T-helper 1 cell (primary cell): ENCODE data around the gene B3GAT3.
"Not testable (repeated sequence)": the region's sequence is repeated elsewhere in the genome, so short reads cannot be mapped to it uniquely, and the experiment has no call there.

ENCODE experiments used
- DNase-seq, 5 donors: peaks; one replicate each; pipeline ENCODE4 v3.0.0-alpha.2; 2012 to 2020

Gene B3GAT3

DNA sequence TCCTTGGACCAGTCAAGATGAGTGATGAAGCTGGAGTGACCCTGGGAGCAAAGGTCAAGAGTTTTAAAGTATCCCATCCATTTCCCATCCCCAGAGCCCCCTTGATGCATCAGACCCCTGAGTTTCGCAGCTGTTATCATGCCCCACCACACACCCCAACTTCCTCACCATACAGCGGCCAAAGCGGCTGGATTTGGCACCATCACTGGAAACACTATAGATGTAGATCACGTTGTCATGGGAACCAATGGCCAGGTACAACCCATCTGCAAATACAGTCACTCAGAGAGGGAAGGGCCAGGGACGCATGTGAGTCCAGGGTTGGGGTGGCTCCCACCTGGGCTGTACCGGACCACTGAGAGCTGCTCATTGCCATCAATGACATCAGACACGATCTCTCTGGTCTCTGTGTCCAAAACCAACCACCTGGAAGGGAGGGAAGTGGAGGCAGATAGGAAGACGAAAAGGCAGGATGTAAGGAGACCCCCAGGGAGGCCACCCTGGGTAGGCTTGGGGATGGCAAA lies 17.9 kb downstream of the B3GAT3 start:
- DNase-seq, result no peak

DNA sequence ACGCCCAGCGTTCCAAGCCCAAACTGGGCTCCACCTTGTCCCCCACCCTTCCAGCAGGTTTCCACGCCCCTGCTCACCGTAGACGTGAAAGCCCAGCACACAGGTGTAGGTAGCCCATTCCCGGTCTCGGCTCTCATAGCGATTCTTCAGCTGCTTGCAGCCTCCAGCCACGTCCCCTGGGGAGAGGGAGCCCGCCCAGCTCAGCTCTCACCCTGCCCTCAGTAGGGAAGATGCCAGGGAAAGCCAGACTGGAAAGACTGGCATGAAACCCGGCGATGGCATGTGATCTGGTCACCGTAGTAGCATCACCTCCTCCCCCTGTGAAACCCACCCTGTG lies 18.7 kb downstream of the B3GAT3 start:
- DNase-seq, result no peak

DNA sequence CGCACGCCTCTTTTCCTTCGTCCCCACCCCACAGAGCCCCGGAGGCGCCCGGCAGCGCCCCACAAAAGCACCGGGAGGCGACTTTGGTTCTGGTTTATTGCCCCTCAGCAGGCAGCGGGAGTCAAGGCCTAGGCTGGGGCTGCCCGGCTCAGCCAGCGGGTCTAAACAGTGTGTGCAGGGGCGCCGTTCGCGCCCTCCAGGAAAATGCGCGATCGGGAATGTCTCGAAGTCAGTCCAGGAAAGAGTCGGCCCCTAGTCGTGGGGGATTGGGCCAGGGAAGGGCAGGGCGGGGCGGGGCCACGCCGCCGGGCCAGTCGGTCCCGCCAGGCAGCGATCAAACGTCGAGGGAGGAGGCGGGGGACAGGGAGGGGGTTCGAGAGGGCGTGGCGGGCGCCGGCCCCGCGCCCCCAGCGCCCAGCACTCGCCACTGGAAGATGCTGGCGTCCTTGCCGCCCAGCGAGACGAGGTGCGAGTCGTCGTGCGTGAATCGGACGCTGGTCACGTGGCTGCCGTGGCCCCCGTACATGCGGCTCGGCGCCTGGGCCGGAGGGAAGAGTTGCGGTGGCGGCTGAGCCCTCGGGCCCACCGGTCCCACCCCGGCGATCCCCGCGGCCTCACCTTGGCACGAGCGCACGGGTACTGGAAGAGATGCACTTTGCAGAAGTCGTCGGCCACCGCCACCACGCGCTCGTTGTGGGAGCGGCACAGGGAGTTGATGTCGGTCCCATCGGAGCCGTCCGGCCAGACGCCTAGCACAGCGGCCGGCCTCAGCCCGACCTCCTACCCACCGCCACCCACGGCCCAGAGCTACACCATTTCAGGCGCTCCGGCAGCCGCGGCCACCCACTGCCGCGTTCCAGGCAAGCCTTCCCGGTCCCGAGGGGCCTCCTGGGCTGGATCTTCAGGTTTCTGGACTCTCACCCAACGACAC lies 19.4 kb downstream of the B3GAT3 start:
- DNase-seq, result peak in 1 of 5 donors; percentile 32

DNA sequence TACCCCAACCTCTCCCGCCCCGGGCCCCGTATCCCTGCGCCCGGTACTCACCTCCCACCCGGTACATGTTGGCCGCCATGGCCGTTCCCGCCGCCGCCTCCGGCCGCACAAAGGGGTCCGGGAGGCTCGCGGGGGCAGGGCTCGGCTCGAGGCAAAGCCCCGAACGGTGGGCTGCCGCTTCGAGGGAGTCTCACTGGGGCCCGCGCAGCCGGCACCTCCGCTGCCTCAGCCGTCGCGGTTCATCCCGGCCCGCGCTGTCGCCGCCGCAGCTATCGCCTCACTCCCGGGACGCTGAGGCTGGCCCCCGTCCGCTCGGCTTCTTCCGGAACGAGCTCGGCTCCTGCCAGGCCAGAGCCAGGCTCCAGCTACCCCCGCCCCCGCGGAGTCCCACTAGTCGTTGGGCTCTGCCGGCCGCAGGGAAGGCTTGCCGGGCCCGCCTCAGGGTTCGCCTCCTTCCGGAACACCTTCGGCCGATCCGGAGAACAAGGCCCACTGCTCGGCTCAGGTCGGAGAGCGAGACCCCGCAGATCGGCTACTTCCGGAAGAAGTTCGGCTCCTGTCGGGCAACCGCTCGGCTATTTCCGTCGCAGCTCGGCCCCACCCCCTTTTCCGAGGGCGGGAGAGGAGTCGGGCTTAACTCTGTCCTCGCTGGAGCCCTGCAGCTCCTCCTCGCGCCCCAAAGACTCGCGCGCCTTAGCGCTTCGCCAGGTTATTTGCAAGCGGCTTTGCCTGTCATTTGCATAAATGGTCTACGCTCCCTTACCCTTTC lies 20.2 kb downstream of the B3GAT3 start, which contains the start of gene MTA2:
Gene MTA2 (minus strand): TSS at position 494 of the 769 bp plus-strand sequence. CDS start 415 bp downstream, at position 79.
- peak; percentile 96 to 99 (median 98) for DNase-seq

DNA sequence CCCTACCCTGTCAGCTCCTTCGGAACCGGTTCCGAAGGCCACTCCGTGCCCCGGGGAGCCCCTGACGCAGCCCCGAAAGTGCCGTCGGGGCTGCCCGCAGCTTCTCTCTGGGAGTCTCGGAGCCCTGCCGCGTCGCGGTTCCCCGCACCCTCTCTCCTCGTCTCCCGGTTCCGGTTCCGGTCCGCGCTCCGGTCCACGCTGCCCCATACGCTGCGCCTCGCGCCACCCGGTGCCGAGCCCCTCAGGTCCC lies 20.7 kb downstream of the B3GAT3 start:
- DNase-seq, result peak; percentile 30 to 52 (median 36)

DNA sequence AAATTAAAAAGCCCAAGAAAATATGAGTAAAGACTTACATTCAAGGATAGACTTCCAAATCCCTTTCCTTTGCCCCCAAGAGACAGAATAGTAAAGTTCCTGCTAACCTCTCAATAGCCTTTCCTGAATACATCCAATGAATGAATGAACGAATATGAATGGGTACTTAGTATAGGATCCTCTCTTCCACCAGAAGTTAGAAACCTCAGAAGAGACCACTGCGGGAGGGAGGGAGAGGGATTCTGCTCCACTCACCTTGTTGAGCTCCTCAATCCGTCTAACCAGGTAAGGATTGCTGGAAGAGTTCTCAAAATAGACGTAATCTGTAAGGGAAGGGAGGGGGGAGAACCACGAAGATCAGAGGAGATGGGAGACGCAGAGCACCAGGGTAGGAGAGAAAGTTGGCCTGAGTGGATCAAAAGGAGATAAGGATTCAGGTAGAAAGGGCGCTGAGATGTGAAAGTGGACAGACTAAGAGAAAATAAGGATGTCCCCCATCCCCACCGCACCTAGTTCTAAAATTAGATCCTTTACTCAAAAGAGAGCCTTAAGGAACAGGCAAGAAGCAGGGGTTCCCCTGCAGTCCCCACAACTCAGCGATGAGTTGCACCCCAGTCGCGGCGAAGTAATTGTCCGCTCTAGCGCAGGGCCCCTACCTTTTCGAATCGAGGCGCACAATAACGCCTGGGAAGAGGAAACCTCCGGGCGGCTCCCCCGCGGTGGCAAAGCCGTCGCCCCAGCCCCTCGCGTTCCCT lies 21.2 kb downstream of the B3GAT3 start:
- no peak for DNase-seq

DNA sequence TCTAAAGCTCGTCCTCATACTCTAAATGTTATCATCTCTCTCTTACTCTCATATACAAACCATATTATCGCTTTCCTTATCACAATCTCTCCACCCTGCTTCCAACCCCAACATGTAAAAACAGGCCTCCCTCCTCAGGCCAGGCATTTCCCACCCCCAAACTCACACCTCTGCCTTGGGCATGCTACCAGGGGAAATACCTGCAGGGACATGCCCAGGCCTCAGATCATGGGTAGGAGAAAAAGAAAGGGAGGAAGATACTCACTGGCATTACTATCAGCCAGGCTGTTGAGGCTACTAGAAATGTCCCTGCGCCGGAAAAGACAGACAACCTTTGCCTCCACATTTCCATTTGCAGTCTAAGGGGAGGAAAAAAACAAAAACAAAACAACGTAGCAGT lies 21.9 kb downstream of the B3GAT3 start:
- DNase-seq, result no peak

DNA sequence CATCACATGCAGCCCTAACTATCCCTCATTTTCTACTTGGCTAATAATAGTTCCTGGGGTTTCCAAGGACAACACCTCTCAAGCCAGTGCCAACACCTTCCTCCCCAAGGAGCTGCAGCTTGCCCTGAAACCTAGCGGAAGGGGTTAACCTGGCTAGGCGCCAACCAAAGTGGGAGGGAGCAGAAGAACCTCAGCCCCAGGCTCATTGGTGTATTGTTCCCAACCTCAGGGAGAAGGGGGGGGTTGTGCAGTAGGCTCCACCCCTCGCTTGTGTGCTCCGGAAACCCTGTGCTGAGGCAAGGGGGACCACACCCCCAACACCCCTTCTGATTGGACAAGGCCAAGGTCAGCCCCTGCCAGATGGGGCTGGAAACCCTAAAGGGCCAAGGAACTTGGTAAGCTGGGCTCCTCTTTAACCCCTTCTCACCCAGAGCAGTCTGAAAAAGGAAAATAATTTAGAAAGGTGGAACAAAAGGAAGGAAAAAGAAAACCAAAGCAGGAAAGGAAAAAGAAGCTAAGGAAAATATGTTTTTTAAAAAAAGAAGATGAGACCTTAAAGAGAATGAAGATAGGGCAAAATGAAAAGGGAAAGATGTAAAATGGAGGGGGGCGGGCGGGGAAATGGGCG lies 22.6 kb downstream of the B3GAT3 start:
- peak; percentile 91 to 99 (median 94) for DNase-seq

DNA sequence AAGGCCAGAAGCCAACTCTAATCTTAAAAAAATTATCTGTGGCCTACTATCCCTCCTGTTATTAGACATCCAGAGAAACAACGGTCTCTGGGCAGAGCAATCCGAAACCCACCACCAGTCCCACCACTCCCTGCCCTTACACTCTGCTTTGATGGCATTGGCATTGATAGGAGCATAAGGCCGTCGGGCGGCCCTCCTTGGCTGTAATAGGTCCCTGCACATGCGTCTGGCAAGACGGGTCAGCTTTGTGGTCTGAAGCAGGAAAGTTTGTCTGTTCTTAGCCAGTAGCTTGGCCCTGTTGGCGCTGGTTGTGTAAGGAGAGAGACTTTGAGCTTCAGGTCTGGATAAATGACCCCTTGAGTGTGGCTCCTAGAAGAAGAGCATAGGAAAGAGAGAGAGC lies 26.7 kb downstream of the B3GAT3 start:
- DNase-seq, result no peak

DNA sequence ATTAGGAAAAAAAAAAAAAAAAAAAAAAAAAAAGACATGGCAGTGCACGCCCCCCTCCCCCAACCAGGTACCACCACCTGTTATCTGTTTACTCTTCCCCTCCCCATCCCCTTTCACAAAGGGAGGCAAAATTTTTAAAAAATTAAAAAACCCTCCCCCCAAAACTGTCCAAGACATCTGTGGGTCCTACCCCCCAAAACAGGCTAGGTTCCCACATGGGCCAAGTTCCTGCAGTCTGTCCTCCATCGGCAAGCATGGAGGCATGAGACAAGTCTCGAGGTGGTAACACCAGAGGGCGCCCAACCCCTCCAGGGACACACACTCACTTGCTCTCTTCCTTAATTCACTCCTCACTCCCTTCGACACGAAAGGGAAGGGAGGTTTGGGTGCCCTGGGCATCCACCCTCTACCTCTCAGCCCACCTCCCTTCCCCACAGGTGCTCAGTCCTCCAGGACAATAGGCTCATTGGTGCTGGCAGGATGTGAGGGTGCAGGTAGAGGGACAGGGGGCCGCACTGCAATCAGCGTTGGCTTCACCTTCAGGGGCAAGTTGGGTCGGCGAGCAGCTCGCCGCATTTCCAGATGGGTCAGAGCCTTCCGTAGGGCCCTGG lies 28.2 kb downstream of the B3GAT3 start:
- peak; percentile 51 to 83 (median 71) for DNase-seq

DNA sequence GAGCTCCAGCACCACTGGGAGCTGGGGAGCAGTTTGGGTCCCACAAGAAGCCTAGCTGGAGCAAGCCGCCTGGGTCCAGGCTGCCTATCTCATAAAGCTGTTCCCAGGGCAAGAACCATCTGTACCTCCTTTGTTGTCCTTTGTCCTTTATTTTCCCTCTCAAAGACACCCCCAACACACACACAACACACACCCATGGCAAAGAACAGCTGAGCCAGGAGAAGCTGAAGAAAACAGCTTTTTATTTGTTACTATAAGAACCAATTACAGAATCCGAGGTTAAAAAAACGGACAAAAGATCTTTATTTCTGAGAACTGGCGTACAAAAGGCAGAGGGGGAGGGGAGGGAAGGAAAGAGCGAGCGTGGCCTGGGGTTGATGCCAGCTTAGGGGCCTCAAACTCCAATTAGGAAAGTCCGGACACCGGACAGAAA lies 28.8 kb downstream of the B3GAT3 start:
- DNase-seq, result no peak

DNA sequence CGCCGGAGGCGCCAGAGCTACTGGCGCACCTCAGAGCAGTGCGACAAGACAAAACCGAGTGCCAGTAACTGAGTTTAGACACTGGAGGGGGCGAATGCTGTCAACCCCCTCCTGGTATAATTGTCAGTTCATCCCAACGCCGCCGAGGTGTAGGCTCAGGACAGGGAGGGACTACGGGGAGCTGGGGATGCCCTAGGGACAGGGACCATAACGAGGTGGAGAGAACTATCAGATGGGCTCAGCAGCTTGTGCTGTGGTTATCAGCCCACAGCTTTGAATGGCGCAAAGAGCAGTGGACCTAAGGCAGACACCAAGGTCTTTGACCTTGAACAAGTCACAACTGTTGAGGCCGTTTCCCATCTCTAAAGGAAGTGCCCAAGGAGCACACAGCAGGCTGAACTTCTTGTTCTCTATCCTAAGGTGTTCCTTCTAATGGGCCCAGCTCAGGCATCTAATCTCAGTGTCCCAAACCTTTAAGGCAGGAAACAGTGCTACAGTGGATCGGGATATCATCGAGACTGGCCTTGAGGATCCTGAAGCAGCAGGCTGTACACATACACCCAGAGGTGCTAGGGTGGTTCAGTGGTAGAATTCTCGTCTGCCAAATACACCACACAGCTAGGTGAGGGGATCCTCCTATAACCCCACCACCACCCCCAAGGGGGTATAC lies 29.5 kb downstream of the B3GAT3 start:
- peak in 1 of 5 donors; percentile 17 for DNase-seq

DNA sequence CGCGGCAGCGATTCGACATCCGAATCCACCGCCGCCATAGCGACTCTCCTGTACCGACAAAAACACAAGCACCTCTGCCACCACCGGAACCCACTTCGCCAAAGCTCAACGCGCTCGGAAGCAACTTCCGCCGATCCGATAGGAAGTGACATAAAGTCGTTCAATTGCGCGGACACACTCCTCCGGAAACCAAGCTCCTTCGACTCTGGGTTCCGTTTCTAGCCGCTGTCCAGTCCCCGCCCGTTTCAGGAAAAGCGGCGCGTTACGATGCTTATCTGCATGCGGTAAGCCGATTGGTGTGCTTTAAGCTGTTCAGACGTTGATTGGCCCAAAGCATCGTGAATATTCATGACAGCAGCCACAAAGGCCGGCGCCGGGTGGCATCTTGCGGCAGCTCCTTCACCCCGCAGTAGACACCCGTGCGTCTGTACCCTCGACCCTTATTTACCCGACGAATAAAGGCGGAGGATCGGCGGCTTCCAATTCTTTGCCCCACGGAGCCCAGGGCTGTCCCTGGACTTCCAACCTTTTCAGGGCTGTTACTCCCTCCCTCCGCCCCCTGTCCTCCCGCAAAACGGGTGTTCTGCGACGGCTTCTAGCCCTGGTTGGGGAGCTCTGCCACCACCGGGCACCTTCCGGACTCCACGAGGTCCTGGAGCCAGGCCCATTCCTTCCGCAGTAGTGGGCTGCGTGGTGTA lies 30.2 kb downstream of the B3GAT3 start, which contains the start of gene TUT1:
Gene TUT1 (minus strand): TSS at position 76 of the 698 bp plus-strand sequence. CDS start 38 bp downstream, at position 38.
- peak; percentile 90 to 99 (median 94) for DNase-seq

DNA sequence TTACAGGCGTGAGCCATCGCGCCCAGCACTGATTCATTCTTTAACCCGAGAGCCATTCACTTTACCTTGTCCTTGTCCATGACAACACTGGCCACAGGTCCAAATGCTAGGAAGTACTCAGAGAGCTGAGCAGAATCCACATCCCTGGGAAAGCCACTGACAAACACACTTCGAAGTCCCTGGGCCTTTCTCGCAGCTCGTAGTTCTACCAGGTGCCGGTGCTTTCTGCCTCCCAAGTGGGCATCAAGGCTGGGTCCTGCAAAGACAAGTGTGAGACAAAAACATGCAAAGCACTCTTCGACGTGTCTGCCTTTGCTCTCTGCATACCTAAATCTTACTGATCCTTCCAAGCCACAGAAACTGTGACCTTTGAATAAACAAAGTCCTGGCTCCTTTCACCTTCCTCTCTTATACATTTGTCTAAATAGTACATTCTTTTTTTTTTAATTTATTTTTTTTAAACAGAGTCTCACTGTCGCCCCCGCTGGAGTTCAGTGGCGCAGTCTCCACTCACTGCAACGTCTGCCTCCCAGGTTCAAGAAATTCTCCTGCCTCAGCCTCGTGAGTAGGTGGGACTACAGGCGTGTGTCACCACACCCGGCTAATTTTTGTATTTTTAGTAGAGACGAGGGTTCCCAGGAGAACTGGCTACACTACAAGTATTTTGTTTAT lies 32.7 kb downstream of the B3GAT3 start:
- peak in 1 of 5 donors; percentile 28 for DNase-seq

DNA sequence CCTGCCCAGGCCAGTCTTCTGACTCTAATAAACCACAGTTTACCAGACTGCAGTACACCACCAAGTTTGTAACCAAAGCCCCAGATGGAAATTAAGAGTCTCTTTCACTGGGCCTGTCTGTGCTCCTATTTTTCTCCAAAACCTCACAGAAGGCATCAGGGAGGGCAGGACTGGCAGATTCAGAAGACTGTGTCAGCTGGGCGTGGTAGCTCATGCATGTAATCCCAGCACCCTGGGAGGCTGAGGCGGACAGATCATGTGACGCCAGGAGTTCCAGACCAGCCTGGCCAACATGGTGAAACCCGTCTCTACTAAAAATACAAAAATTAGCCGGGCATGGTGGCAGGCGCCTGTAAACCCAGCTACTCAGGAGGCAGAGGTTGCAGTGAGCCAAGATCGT lies 36.4 kb downstream of the B3GAT3 start:
- not testable (repeated sequence) for DNase-seq

DNA sequence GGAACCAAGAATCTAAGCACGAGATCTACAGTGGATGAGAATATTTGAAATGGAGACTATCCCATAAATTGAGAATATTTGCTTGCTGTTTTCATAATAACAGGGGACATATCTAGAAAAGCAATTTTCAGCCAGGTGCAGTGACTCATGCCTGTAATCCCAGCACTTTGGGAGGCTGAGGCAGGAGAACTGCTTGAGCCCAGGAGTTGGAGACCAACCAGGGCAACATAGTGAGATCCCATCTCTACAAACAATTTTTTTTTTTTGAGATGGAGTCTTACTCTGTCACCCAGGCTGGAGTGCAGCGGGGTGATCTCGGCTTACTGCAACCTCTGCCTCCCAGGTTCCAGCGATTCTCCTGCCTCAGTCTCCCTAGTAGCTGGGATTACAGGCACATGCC lies 40.1 kb downstream of the B3GAT3 start:
- DNase-seq, result not testable (repeated sequence)

DNA sequence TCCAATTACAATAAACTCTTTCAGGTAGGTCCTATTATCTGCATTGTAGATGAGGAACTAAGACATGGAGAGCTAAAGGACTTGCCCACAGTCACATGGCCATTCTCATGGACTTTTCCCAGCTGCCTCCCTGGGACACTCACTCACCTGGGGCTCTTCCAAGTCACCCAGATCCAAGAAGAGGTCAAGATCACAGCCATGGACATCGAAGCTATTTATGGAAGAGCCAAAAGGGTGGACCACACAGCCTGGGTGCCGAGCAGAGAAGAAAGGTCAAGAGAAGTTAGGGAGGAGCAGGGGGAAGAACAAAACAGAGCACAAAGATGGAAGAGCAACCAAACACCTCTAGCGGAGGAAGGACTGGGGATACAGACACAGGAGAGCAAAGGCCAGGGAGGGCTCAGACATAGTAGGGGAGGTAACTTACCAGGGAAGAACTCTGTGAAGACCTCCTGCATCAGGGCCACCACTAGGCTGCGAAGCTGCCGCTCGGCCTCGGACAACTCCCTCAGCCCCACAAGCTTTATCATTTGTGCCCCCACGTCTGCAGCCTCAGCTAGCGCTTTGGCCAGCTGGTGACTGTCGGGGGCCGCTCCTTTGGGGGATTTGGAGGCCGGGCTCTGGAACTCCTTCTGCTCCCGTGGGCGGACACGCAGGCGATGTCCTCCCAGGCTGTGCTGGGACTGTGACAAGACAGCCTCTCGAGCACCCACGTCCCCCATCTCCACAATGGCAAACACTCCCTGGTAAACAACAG lies 40.6 kb downstream of the B3GAT3 start:
- DNase-seq, result no peak

DNA sequence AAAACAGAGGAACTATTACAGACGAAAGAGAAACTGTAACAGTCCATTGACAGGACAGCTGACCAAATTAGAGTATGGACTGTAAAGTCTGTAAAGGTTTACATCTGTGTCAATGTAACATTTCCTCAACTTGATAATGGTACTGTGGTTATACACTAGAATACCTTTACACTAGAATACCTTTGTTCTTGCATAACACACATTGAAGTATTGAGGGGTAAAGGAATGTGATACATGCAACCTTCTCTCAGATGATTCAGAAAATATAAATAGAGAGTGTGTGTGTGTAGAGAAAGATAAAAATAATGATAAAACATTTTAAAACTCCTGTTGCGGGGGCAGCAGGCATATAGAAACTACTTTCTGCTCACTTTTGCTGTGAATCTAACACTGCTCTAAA lies 42.5 kb downstream of the B3GAT3 start:
- no peak for DNase-seq

DNA sequence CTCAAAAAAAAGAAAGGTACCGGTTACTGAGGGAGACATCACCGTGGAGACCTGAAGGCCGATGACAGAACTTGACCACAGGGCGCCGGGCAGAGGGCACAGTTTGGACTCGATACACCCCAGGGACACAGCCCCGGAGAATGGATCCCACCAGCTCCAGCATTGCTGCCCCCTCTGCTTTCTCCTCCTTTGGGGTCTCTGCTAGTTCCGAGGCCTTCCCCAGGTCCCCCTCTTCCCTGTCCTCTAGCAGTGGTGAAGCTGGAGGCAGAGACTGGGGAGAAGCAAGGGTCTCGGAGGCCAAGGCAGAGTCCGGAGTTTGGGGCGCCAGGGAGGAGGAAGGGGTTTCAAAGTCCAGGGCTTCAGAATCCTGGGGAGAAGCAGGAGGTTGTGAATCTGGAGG lies 43.2 kb downstream of the B3GAT3 start:
- DNase-seq, result no peak
